ENCODE measurements around the gene COL19A1. TPM values are rescaled to one million over a fixed set of nuclear protein-coding genes. Genes with fewer than 3 reads are reported as not detected.

The COL19A1 gene
- total and polyA plus RNA-seq, 4 donors = 0.09 to 4.4 (median 0.80) TPM; not detected in 1

DNA sequence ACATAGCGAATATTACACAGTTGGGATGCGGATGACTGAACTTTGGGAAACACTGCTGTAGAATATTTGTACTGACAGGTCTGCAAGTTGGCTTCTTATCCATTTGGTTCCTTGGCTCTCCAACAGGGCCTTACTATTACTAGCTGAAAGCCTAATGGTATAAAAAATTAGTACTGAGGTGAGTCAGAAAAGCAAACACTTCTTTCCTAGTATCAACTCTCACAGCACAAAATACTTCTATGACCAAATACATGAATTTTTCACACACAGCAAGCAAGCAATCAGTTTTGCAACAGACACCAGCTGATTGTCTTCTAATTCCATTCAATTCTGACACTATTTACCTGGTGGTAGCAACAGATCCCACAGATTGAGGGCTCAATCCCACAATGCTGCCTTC is 268.2 kb downstream of the COL19A1 start:
- Histone ChIP-seq H3K9ac (ENCODE audit: insufficient read depth in 1 of 2, low read length in 2 of 2) (no peak overlapping the region), H3K9me3 (ENCODE audit: control insufficient read depth in 4 of 4, insufficient read depth in 3 of 4, low read length in 3 of 4) (no peaks in the 10 kb centered on the region), H3K36me3 (ENCODE audit: control insufficient read depth in 4 of 4, insufficient read depth in 4 of 4, low read length in 4 of 4) (no peaks in the 10 kb centered on the region), H3K27ac (ENCODE audit: low read depth in 1 of 2, low read length in 1 of 2) (no peak overlapping the region), H3K27me3 (ENCODE audit: control insufficient read depth in 3 of 3, insufficient read depth in 3 of 3, low read length in 2 of 3) (no peaks in the 10 kb centered on the region), H3K4me3 (no peak overlapping the region), H3K4me1 (ENCODE audit: control insufficient read depth in 5 of 5, insufficient read depth in 5 of 5, low read length in 5 of 5) (no peaks in the 10 kb centered on the region)
- TF ChIP-seq, protein P1, sequence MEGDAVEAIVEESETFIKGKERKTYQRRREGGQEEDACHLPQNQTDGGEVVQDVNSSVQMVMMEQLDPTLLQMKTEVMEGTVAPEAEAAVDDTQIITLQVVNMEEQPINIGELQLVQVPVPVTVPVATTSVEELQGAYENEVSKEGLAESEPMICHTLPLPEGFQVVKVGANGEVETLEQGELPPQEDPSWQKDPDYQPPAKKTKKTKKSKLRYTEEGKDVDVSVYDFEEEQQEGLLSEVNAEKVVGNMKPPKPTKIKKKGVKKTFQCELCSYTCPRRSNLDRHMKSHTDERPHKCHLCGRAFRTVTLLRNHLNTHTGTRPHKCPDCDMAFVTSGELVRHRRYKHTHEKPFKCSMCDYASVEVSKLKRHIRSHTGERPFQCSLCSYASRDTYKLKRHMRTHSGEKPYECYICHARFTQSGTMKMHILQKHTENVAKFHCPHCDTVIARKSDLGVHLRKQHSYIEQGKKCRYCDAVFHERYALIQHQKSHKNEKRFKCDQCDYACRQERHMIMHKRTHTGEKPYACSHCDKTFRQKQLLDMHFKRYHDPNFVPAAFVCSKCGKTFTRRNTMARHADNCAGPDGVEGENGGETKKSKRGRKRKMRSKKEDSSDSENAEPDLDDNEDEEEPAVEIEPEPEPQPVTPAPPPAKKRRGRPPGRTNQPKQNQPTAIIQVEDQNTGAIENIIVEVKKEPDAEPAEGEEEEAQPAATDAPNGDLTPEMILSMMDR (IDR thresholded peaks at IDR 0.05; ENCODE audit: control extremely low read depth, extremely low read depth) = no peak
- 94 to 95% methylated on average over 2 of the region's 2 CpGs for WGBS, 2 donors
- DNase-seq = no peak
- no peak for ATAC-seq (ENCODE audit: insufficient read depth, low FRiP score)

DNA sequence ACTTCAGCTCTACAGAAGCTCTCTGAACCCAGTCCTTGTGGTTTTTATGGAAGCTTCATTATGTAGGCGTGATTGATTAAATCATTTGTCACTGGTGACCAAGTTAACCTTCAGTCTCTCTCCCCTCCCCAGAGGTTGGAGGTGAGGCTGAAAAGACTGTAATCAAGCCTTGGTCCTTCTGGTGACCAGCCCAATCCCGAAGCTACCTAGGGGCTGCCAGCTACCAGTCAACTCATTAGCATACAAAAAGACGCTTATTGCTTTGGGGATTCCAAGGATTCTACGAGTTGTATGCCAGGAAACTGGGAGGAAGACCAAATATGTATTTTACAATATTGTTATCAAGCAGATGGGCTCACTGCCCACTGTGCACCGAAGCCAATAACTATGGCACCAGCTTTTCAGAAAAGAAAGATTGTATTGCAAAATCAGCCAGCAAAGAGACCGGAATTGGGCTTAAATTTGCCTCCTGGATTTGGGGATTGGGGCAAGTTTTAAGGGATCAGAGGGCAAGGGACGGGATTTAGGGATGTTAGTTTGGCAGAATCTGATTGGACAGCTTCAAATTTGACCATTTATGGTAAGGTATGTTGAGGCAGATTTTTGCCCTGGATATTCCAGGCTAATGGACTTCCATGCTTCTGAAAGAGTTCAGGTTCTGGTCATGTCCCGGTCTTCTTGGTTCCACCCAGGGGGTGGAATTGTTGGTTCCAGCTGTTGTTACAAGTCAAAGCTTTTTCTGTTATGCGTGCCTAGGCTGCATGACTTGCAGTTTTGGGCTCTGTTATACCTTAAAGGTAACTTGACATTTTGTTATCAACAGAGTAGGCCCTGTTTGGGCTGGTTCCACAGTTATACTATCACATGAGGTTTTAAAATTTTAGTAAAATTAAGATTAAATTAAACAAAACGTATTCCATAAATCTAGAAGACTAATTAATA is 269.1 kb downstream of the COL19A1 start:
- Histone ChIP-seq H3K4me3 (no peak overlapping the region), H3K4me1 (ENCODE audit: control insufficient read depth in 5 of 5, insufficient read depth in 5 of 5, low read length in 5 of 5) (no peaks in the 10 kb centered on the region), H3K9me3 (ENCODE audit: control insufficient read depth in 4 of 4, insufficient read depth in 3 of 4, low read length in 3 of 4) (no peaks in the 10 kb centered on the region), H3K27me3 (ENCODE audit: control insufficient read depth in 3 of 3, insufficient read depth in 3 of 3, low read length in 2 of 3) (no peaks in the 10 kb centered on the region), H3K36me3 (ENCODE audit: control insufficient read depth in 4 of 4, insufficient read depth in 4 of 4, low read length in 4 of 4) (no peaks in the 10 kb centered on the region), H3K9ac (ENCODE audit: insufficient read depth in 1 of 2, low read length in 2 of 2) (no peak overlapping the region), H3K27ac (ENCODE audit: low read depth in 1 of 2, low read length in 1 of 2) (no peak overlapping the region)
- 70 to 74% methylated on average over 10 of the region's 10 CpGs for WGBS, 2 donors
- DNase-seq = no peak
- ATAC-seq (ENCODE audit: insufficient read depth, low FRiP score) = no peak
- TF ChIP-seq, protein P1 (IDR thresholded peaks at IDR 0.05; ENCODE audit: control extremely low read depth, extremely low read depth) = no peak

DNA sequence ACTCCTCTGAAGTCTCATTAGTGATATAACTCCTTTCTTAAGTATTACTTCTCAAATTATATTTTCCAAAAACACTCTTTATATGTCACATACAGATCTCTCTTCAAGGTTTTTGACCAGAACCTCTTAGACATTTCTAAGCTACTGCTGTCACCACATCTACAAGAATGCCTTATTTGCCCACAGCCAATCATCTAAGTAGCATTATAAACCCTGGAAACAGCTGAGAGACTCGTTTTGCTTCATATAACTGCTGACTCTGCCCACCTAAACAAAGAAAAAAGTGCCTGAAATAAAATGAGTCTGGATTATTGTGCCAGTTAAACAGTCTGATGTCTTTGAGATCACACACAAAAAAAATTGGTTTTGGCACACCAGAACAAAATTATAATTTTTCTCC is 270.6 kb downstream of the COL19A1 start:
- no peak overlapping the region for H3K9ac ChIP-seq (ENCODE audit: insufficient read depth in 1 of 2, low read length in 2 of 2)
- no peak overlapping the region for H3K27ac ChIP-seq (ENCODE audit: low read depth in 1 of 2, low read length in 1 of 2)
- TF ChIP-seq, protein P1 (IDR thresholded peaks at IDR 0.05; ENCODE audit: control extremely low read depth, extremely low read depth) = no peak
- no peaks in the 10 kb centered on the region for H3K9me3 ChIP-seq (ENCODE audit: control insufficient read depth in 4 of 4, insufficient read depth in 3 of 4, low read length in 3 of 4)
- DNase-seq (no peak), ATAC-seq (ENCODE audit: insufficient read depth, low FRiP score) (no peak)
- H3K36me3 ChIP-seq (ENCODE audit: control insufficient read depth in 4 of 4, insufficient read depth in 4 of 4, low read length in 4 of 4) = no peaks in the 10 kb centered on the region
- H3K27me3 ChIP-seq (ENCODE audit: control insufficient read depth in 3 of 3, insufficient read depth in 3 of 3, low read length in 2 of 3) = no peaks in the 10 kb centered on the region
- H3K4me1 ChIP-seq (ENCODE audit: control insufficient read depth in 5 of 5, insufficient read depth in 5 of 5, low read length in 5 of 5) = no peaks in the 10 kb centered on the region
- WGBS, 2 donors = 28 to 63% methylated on average over 1 of the region's 1 CpG
- no peak overlapping the region for H3K4me3 ChIP-seq
